ENCODE measurements around the gene OR10V1. TPM values are rescaled to one million over a fixed set of nuclear protein-coding genes. Genes with fewer than 3 reads are reported as not detected.
"Not testable (repeated sequence)": the region's sequence is repeated elsewhere in the genome, so short reads cannot be mapped to it uniquely, and the experiment has no call there.

Gene OR10V1
- total RNA-seq, 2 experiments from 2014 or later, result not detected

DNA sequence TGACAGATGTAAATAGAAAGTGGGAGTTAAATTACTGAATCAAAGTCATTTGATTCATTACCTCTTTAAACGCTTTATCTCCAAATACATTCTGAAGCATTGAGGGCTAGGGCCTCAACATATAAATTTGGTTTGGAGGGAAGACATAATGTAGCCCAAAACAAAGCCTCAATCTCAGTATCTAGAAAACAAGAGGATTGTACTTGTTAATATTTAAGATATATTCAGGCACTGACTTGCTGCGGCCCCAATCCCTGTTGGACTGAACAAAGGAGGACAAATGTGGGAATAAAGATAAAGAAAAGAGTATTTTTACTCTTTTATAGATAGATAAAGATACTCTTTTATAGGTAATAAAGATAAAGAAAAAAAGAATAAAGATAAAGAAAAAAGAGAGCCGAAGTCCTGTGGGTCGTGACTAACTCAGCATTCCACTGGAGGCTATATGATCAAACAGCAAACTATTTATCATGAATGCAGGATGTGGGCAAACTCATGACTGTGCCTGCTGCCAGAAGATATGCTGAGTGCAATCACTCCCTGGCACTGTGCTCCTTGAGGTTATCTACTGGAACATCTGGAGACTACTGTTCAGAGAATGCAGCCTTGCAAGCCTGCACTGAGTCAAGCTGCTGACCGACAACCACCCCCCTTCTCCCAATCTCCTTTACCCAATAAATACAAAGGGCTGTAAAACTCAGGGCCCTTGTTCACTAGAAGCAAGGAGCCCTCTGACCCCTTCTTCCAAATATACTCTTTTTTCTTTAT is 6.9 kb downstream of the OR10V1 start:
- ChIA-PET POLR2A (no interaction called here), CTCF (no interaction called here)
- Mint-ChIP-seq H3K4me3 (no peak overlapping the region), H3K36me3 (ENCODE audit: low read depth) (no peaks in the 10 kb centered on the region), H3K27ac (no peak overlapping the region), H3K4me1 (no peaks in the 10 kb centered on the region), H3K9me3 (no peaks in the 10 kb centered on the region), H3K27me3 (peaks cover 10% of the 10 kb centered on the region)
- no peak for DNase-seq

DNA sequence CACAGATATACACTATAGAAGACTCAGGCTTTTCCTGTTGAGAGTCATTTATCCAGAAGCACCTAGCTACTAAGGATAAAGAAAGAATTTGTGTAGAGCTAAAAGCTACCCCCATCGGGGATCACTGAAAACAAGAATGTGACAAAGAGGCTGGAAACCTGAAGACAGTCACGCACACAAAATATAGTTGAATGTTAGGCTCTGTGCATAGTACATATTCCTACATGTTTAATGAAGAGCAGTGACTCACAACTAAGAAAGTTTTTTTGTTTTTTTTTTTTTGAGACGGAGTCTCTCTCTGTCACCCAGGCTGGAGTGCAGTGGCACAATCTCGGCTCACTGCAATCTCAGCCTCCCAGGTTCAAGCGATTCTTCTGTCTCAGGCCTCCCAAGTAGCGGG is 8.4 kb downstream of the OR10V1 start:
- no peaks in the 10 kb centered on the region for H3K36me3 Mint-ChIP-seq (ENCODE audit: low read depth)
- no peaks in the 10 kb centered on the region for H3K9me3 Mint-ChIP-seq
- no peak overlapping the region for H3K27ac Mint-ChIP-seq
- H3K4me1 Mint-ChIP-seq, result no peaks in the 10 kb centered on the region
- peaks cover 10% of the 10 kb centered on the region for H3K27me3 Mint-ChIP-seq
- no peak for DNase-seq
- H3K4me3 Mint-ChIP-seq, result no peak overlapping the region
- ChIA-PET POLR2A (no interaction called here), CTCF (no interaction called here)

DNA sequence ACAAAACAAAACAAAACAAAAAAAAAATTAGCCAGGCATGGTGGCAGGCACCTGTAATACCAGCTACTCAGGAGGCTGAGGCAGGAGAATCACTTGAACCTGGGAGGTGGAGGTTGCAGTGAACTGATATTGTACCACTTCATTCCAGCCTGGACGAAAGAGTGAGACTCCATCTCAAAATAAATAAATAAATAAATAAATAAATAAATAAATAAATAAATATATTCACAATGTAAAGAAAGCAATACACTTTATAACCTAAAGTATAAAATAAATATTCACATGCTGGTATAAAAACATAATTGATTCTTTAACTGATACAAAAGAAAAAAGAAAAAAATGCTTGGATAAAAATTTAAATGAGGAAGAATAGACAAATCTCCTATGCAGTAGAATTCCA is 10.1 kb downstream of the OR10V1 start:
- DNase-seq; H3K27me3 Mint-ChIP-seq; H3K9me3 Mint-ChIP-seq; CTCF ChIA-PET; H3K36me3 Mint-ChIP-seq (ENCODE audit: low read depth); H3K4me1 Mint-ChIP-seq; POLR2A ChIA-PET; H3K27ac Mint-ChIP-seq; H3K4me3 Mint-ChIP-seq: not testable (repeated sequence)

DNA sequence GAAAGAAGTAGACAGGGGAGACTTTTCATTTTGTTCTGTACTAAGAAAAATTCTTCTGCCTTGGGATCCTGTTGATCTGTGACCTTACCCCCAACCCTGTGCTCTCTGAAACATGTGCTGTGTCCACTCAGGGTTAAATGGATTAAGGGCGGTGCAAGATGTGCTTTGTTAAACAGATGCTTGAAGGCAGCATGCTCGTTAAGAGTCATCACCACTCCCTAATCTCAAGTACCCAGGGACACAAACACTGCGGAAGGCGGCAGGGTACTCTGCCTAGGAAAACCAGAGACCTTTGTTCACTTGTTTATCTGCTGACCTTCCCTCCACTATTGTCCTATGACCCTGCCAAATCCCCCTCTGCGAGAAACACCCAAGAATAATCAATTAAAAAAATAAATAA is 13.5 kb downstream of the OR10V1 start:
- CTCF ChIA-PET; DNase-seq; H3K36me3 Mint-ChIP-seq (ENCODE audit: low read depth); POLR2A ChIA-PET; H3K4me3 Mint-ChIP-seq; H3K4me1 Mint-ChIP-seq; H3K9me3 Mint-ChIP-seq; H3K27ac Mint-ChIP-seq: not testable (repeated sequence)
- peaks cover 27% of the 10 kb centered on the region for H3K27me3 Mint-ChIP-seq

- no peak for DNase-seq
- H3K4me3 Mint-ChIP-seq, result no peak overlapping the region
- peaks cover 33% of the 10 kb centered on the region for H3K27me3 Mint-ChIP-seq
- ChIA-PET CTCF (no interaction called here), POLR2A (no interaction called here)
- no peaks in the 10 kb centered on the region for H3K36me3 Mint-ChIP-seq (ENCODE audit: low read depth)
- H3K4me1 Mint-ChIP-seq, result no peaks in the 10 kb centered on the region
- H3K27ac Mint-ChIP-seq, result no peak overlapping the region
- peaks cover under 1% of the 10 kb centered on the region for H3K9me3 Mint-ChIP-seq
Observed at GRCh38 chr11:59698506-59698905, 15.1 kb downstream of the OR10V1 start.

DNA sequence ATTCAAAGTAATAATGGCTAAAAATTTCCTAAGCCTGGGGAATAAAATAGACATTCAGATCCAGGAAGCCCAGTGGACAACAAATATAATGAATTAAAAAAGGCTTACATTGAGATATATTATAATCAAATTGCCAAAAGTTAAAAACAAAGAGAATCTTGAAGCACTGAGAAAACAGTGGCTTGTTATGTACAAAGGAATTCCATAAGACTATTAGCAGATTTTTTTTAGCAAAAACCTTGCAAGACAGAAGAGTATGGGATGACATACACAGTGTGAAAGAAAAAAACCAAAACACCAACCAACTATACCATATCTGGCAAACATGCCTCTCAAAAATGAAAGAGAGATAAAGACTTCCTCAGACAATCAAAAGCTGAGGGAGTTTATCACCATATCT is 20.7 kb downstream of the OR10V1 start:
- Mint-ChIP-seq H3K9me3 (peaks cover 8% of the 10 kb centered on the region), H3K36me3 (ENCODE audit: low read depth) (no peaks in the 10 kb centered on the region), H3K4me3 (no peak overlapping the region), H3K27me3 (peaks cover 37% of the 10 kb centered on the region), H3K27ac (no peak overlapping the region), H3K4me1 (no peaks in the 10 kb centered on the region)
- ChIA-PET CTCF (no interaction called here), POLR2A (no interaction called here)
- no peak for DNase-seq

DNA sequence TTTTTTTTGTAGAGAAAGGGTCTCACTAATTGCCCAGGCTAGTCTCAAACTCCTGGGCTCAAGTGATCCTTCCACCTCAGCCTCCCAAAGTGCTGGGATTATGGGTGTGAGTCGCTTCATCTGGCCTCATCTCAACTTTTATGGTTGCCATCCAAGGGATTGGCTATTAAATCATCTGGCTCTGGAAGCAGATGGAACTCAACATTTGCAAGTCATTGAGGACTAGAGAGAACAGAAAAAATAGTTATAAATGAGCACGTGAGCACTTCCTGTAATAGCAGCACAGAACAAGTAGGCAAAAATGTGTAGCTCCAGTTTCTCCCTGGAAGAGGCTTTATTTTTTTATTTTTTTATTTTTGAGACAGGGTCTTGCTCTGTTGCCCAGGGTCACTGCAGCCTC is 22.5 kb downstream of the OR10V1 start:
- H3K4me1 Mint-ChIP-seq, result no peaks in the 10 kb centered on the region
- POLR2A ChIA-PET, result no interaction called here
- DNase-seq, result no peak
- peaks cover 8% of the 10 kb centered on the region for H3K9me3 Mint-ChIP-seq
- no peak overlapping the region for H3K4me3 Mint-ChIP-seq
- CTCF ChIA-PET, result interaction anchor here (1.3 kb wide), 1 partner anchor 9 kb away, joined by 3 read pairs; no protein-coding TSS in a partner anchor
- H3K27ac Mint-ChIP-seq, result no peak overlapping the region
- H3K36me3 Mint-ChIP-seq (ENCODE audit: low read depth), result no peaks in the 10 kb centered on the region
- peaks cover 34% of the 10 kb centered on the region for H3K27me3 Mint-ChIP-seq

GRCh38 chr11:59689015-59689414 is 24.6 kb downstream of the OR10V1 start:
- H3K4me3 Mint-ChIP-seq, result no peak overlapping the region
- H3K4me1 Mint-ChIP-seq, result no peaks in the 10 kb centered on the region
- POLR2A ChIA-PET, result no interaction called here
- H3K27me3 Mint-ChIP-seq, result peaks cover 30% of the 10 kb centered on the region
- H3K27ac Mint-ChIP-seq, result no peak overlapping the region
- H3K36me3 Mint-ChIP-seq (ENCODE audit: low read depth), result no peaks in the 10 kb centered on the region
- H3K9me3 Mint-ChIP-seq, result peaks cover 8% of the 10 kb centered on the region
- CTCF ChIA-PET, result no interaction called here
- no peak for DNase-seq

- peaks cover 18% of the 10 kb centered on the region for H3K27me3 Mint-ChIP-seq
- H3K4me1 Mint-ChIP-seq; DNase-seq; H3K36me3 Mint-ChIP-seq (ENCODE audit: low read depth); POLR2A ChIA-PET; H3K9me3 Mint-ChIP-seq; H3K27ac Mint-ChIP-seq; H3K4me3 Mint-ChIP-seq: not testable (repeated sequence)
- CTCF ChIA-PET, result interaction anchor here (1.0 to 2.7 kb wide), 2 partner anchors 120 to 144 kb away, joined by 3 to 12 read pairs; no protein-coding TSS in a partner anchor
Observed at GRCh38 chr11:59681260-59681725, 32.4 kb downstream of the OR10V1 start.

- H3K4me1 Mint-ChIP-seq, result no peaks in the 10 kb centered on the region
- H3K9me3 Mint-ChIP-seq, result no peaks in the 10 kb centered on the region
- CTCF ChIA-PET, result interaction anchor here (1.0 to 2.7 kb wide), 3 partner anchors 9 to 143 kb away, joined by 3 to 12 read pairs (median 3); no protein-coding TSS in a partner anchor
- H3K4me3 Mint-ChIP-seq, result no peak overlapping the region
- POLR2A ChIA-PET, result interaction anchor here (1.1 kb wide), 1 partner anchor 11 kb away, joined by 5 read pairs; the partner anchor contains the start of gene PATL1
- H3K36me3 Mint-ChIP-seq (ENCODE audit: low read depth), result no peaks in the 10 kb centered on the region
- peaks cover 14% of the 10 kb centered on the region for H3K27me3 Mint-ChIP-seq
- DNase-seq, result peak; percentile 63
- H3K27ac Mint-ChIP-seq, result no peak overlapping the region
Observed at GRCh38 chr11:59680287-59681154, 33.1 kb downstream of the OR10V1 start.

GRCh38 chr11:59679347-59679746 is 34.3 kb downstream of the OR10V1 start:
- ChIA-PET POLR2A (interaction anchor here (1.1 kb wide), 1 partner anchor 10 kb away, joined by 5 read pairs; the partner anchor contains the start of gene PATL1), CTCF (interaction anchor here (2.7 kb wide), 1 partner anchor 142 kb away, joined by 12 read pairs; no protein-coding TSS in a partner anchor)
- H3K9me3 Mint-ChIP-seq, result no peaks in the 10 kb centered on the region
- DNase-seq, result no peak
- no peaks in the 10 kb centered on the region for H3K4me1 Mint-ChIP-seq
- H3K27me3 Mint-ChIP-seq, result peaks cover 7% of the 10 kb centered on the region
- no peaks in the 10 kb centered on the region for H3K36me3 Mint-ChIP-seq (ENCODE audit: low read depth)
- no peak overlapping the region for H3K4me3 Mint-ChIP-seq
- no peak overlapping the region for H3K27ac Mint-ChIP-seq

GRCh38 chr11:59678813-59679165 is 34.9 kb downstream of the OR10V1 start:
- Mint-ChIP-seq H3K4me3 (no peak overlapping the region), H3K27me3 (peaks cover 5% of the 10 kb centered on the region), H3K36me3 (ENCODE audit: low read depth) (no peaks in the 10 kb centered on the region), H3K27ac (no peak overlapping the region), H3K4me1 (no peaks in the 10 kb centered on the region), H3K9me3 (no peaks in the 10 kb centered on the region)
- CTCF ChIA-PET, result interaction anchor here (2.7 kb wide), 1 partner anchor 141 kb away, joined by 12 read pairs; no protein-coding TSS in a partner anchor
- DNase-seq, result no peak
- POLR2A ChIA-PET, result no interaction called here

GRCh38 chr11:59678118-59678812 is 35.4 kb downstream of the OR10V1 start:
- ChIA-PET CTCF (interaction anchor here (1.1 to 1.2 kb wide), 2 partner anchors 56 to 131 kb away, joined by 3 read pairs; no protein-coding TSS in a partner anchor), POLR2A (interaction anchor here (1.0 kb wide), 1 partner anchor 10 kb away, joined by 3 read pairs; no protein-coding TSS in a partner anchor)
- H3K27me3 Mint-ChIP-seq, result peaks cover 2% of the 10 kb centered on the region
- no peaks in the 10 kb centered on the region for H3K4me1 Mint-ChIP-seq
- no peaks in the 10 kb centered on the region for H3K9me3 Mint-ChIP-seq
- H3K36me3 Mint-ChIP-seq (ENCODE audit: low read depth), result no peaks in the 10 kb centered on the region
- DNase-seq, result no peak
- no peak overlapping the region for H3K4me3 Mint-ChIP-seq
- H3K27ac Mint-ChIP-seq, result no peak overlapping the region

Data from activated CD4-positive, alpha-beta memory T cell treated with anti-CD3 and anti-CD28 coated beads, Interleukin-2, amount 10 ng/mL, durations not matched to agents 7 days and 5 days (primary cell).